Kidney (tissue), 14 donors: ENCODE data around the gene MAST2. TPM values are rescaled to one million over a fixed set of nuclear protein-coding genes. Genes with fewer than 3 reads are reported as not detected.

Experiments
- DNase-seq, 5 donors: peaks; one replicate each; pipeline ENCODE4 v3.0.0-alpha.2; 2013 to 2020
- FAIRE-seq: peaks from 2 replicates; lab custom pipeline; 2012; peaks lifted over from hg19 to GRCh38; lab: Jason Lieb, UNC
- H3K27ac ChIP-seq, 2 donors: one replicate each; pipeline ENCODE4 v1.7.0; 2013; ENCODE audit warnings: low read depth in 2 of 2, low read length in 2 of 2, inconsistent platforms in 1 of 2
- H3K27me3 ChIP-seq: one replicate; pipeline ENCODE4 v1.7.1; 2013; ENCODE audit warnings: low read length, inconsistent platforms; ENCODE audit not compliant: control insufficient read depth, insufficient read depth
- H3K36me3 ChIP-seq, 3 donors: one replicate each; pipeline versions ENCODE4 v1.7.0 to v1.7.1; 2013; ENCODE audit warnings: low read length in 3 of 3, control low read depth in 1 of 3, inconsistent platforms in 1 of 3; ENCODE audit not compliant: insufficient read depth in 3 of 3, control insufficient read depth in 2 of 3
- H3K4me1 ChIP-seq, 3 donors: one replicate each; pipeline versions ENCODE4 v1.7.0 to v1.7.1; 2013; ENCODE audit warnings: low read length in 3 of 3, inconsistent platforms in 1 of 3, low read depth in 1 of 3; ENCODE audit not compliant: control insufficient read depth in 2 of 3, insufficient read depth in 2 of 3
- H3K4me3 ChIP-seq, 3 donors: one replicate each; pipeline versions ENCODE4 v1.7.0 to v1.8.1; 2013; ENCODE audit warnings: low read length in 3 of 3, control low read depth in 1 of 3, inconsistent platforms in 1 of 3
- H3K9ac ChIP-seq, 3 donors: one replicate each; pipeline versions ENCODE4 v1.7.0 to v1.7.1; 2013; ENCODE audit warnings: low read length in 3 of 3, control low read depth in 1 of 3, inconsistent platforms in 1 of 3
- H3K9me3 ChIP-seq, 3 donors: one replicate each; pipeline versions ENCODE4 v1.7.0 to v1.7.1; 2013; ENCODE audit warnings: low read length in 3 of 3, control low read depth in 1 of 3, inconsistent platforms in 1 of 3; ENCODE audit not compliant: control insufficient read depth in 2 of 3, insufficient read depth in 1 of 3
- CTCF ChIP-seq: IDR thresholded peaks from 3 replicates; pipeline ENCODE4 v1.5.1; 2012; ENCODE audit warnings: mild to moderate bottlenecking, moderate library complexity, borderline replicate concordance; ENCODE audit not compliant: insufficient read depth; ENCODE audit errors: extremely low read depth
- intact Hi-C: fragments of 100-400 bp; cut with DNase I; formaldehyde crosslinking; loops from one replicate; pipeline ENCODE4 v1.11.1; 2022
- polyA plus RNA-seq: library from polyadenylated mRNA; stranded (reverse); fragments of 350-450 nt; fragmentation: Illumina TruSeq; extraction: RNeasy Lipid Tissue Mini Kit (QIAGEN cat#74804); gene quantifications from one replicate; pipeline ENCODE4 v1.2.3, GENCODE V29; 2014; ENCODE audit warnings: low read depth, low replicate concordance; ENCODE audit not compliant: insufficient read depth
- total RNA-seq: library from RNA; stranded (reverse); fragmentation: NEBNext Ultra II Directional; extraction: Animal tissue kit (Norgen Biotek cat#: 25700); gene quantifications from one replicate; pipeline ENCODE4 v1.2.1, GENCODE V29; 2021
- donor health status: control.
- donor health status: control.
- donor health status: control.
- donor health status: control.
- donor health status: control.
- donor health status: DM: yes; HTN: yes; CAD: no.
- donor health status: Normal renal cell carcinoma (clear cell type).

MAST2 gene
- total and polyA plus RNA-seq, 2 donors from 2014 or later: 7.6 to 17.9 TPM

DNA sequence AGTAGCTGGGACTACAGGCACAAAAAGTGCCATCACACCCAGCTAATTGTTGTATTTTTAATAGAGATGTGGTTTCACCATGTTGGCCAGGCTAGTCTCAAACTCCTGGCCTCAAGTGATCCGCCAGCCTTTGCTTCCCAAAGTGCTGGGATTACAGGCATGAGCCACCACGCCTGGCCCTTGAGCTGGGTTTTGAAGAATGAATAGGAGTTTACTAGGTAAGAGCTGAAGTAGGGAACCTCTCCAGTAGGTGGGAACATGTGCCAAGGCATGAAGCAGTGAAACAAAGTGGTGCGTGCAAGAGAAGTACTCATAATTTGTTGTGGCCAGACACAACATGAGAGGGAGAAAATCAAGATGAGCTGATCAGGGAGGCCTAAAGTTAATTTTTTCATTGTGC lies 55.8 kb downstream of the MAST2 start:
- no peak for TF ChIP-seq CTCF
- no peak overlapping the region for H3K4me3 ChIP-seq
- H3K9ac ChIP-seq: no peak overlapping the region
- no peaks in the 10 kb centered on the region for H3K4me1 ChIP-seq
- H3K9me3 ChIP-seq: no peaks in the 10 kb centered on the region
- H3K27me3 ChIP-seq: no peaks in the 10 kb centered on the region
- intact Hi-C loops: no loop called here
- H3K27ac ChIP-seq: no peak overlapping the region
- no peaks in the 10 kb centered on the region for H3K36me3 ChIP-seq
- FAIRE-seq: no peak
- no peak for DNase-seq

DNA sequence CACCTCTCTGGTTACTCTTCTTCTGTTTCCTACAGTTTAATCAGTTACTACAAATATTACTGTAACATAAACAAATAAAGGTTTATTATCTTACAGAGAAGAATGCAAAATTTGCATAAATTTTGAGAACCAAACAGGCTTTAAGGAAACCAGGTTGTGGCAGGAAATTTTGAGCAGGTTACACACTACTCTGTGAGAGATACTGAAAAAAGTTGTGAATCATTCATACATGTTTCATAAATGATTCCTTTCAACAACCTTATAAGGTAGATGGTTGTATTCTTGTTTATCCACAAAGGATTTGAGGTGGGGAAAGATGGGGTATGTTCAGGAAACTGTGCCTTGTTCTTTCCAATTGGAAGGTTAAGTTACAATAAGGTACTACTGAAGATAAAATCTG lies 58.6 kb downstream of the MAST2 start:
- Histone ChIP-seq H3K4me3 (no peak overlapping the region), H3K4me1 (no peaks in the 10 kb centered on the region), H3K36me3 (no peaks in the 10 kb centered on the region), H3K9ac (no peak overlapping the region), H3K27ac (no peak overlapping the region), H3K9me3 (no peaks in the 10 kb centered on the region), H3K27me3 (no peaks in the 10 kb centered on the region)
- intact Hi-C loops: no loop called here
- no peak for FAIRE-seq
- DNase-seq: no peak
- TF ChIP-seq CTCF: no peak

DNA sequence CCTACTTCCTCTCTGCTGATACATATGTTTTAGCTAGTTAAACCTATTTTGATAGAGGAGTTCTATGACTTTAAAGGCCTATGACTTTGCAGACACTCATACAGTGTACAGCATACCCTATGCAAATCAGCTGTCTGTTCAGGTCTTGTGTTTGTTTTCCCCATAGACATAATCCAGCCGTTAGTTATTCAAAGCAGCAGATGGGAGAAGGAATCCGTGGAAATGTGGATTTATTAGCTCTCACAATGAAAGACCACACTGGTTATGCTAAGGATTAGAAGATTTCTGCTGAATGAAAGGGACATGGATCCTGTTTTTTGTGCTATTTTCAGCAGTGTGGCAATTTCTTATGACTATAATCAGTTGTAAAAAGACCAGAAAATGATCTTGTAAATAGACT lies 59.8 kb downstream of the MAST2 start:
- H3K9me3 ChIP-seq: no peaks in the 10 kb centered on the region
- H3K36me3 ChIP-seq: no peaks in the 10 kb centered on the region
- intact Hi-C loops: no loop called here
- no peak for FAIRE-seq
- no peak overlapping the region for H3K4me3 ChIP-seq
- no peak overlapping the region for H3K27ac ChIP-seq
- DNase-seq: peak in 2 of 5 donors; percentile 45 to 89
- no peak for TF ChIP-seq CTCF
- no peaks in the 10 kb centered on the region for H3K4me1 ChIP-seq
- H3K27me3 ChIP-seq: no peaks in the 10 kb centered on the region
- H3K9ac ChIP-seq: no peak overlapping the region
